H9 (cell line): ENCODE results near the gene SPTY2D1. TPM values are rescaled to one million over a fixed set of nuclear protein-coding genes. Genes with fewer than 3 reads are reported as not detected.

Experiments used
- DNase-seq: peaks from one replicate; pipeline ENCODE4 v3.0.0-alpha.2; 2017
- H2AFZ ChIP-seq: one replicate; pipeline ENCODE4 v1.6.1; 2013; ENCODE audit warnings: mild to moderate bottlenecking, low read length, control low read depth, moderate library complexity
- H2AK5ac ChIP-seq: 2 replicates; pipeline ENCODE4 v1.6.1; 2013; ENCODE audit warnings: low read length, control low read depth, mixed read lengths; ENCODE audit not compliant: insufficient read length
- H2BK120ac ChIP-seq: one replicate; pipeline ENCODE4 v1.6.1; 2013; ENCODE audit warnings: low read depth, mild to moderate bottlenecking, low read length, control low read depth, inconsistent platforms; ENCODE audit not compliant: poor library complexity, severe bottlenecking
- H2BK12ac ChIP-seq: 2 replicates; pipeline ENCODE4 v1.6.1; 2013; ENCODE audit warnings: low read length, control low read depth, mixed read lengths, low read depth; ENCODE audit not compliant: insufficient read length
- H2BK15ac ChIP-seq: 2 replicates; pipeline ENCODE4 v1.6.1; 2013; ENCODE audit warnings: low read depth, low read length, control low read depth
- H2BK20ac ChIP-seq: one replicate; pipeline ENCODE4 v1.6.1; 2013; ENCODE audit warnings: low read depth, mild to moderate bottlenecking, low read length, control low read depth, inconsistent platforms; ENCODE audit not compliant: poor library complexity, severe bottlenecking
- H2BK5ac ChIP-seq: 2 replicates; pipeline ENCODE4 v1.6.1; 2013; ENCODE audit warnings: low read length, control low read depth, mixed read lengths; ENCODE audit not compliant: insufficient read length
- H3K14ac ChIP-seq: 2 replicates; pipeline ENCODE4 v1.6.1; 2013; ENCODE audit warnings: low read length, control low read depth; ENCODE audit not compliant: insufficient read depth
- H3K18ac ChIP-seq: 2 replicates; pipeline ENCODE4 v1.6.1; 2013; ENCODE audit warnings: low read depth, mild to moderate bottlenecking, mixed read lengths, low read length, control low read depth; ENCODE audit not compliant: insufficient read length
- H3K23ac ChIP-seq: 2 replicates; pipeline ENCODE4 v1.6.1; 2013; ENCODE audit warnings: low read length, control low read depth, mixed read lengths, low read depth; ENCODE audit not compliant: insufficient read length
- H3K23me2 ChIP-seq: 2 replicates; pipeline ENCODE4 v1.6.1; 2013; ENCODE audit warnings: low read depth, mild to moderate bottlenecking, mixed read lengths, low read length, control low read depth; ENCODE audit not compliant: insufficient read length, poor library complexity, severe bottlenecking
- H3K27ac ChIP-seq: 2 replicates; pipeline ENCODE4 v1.5.1; 2013; ENCODE audit warnings: low read length, control low read depth, mixed read lengths, low read depth; ENCODE audit not compliant: insufficient read length
- H3K27me3 ChIP-seq: 2 replicates; pipeline ENCODE4 v1.6.1; 2013; ENCODE audit warnings: low read length, control low read depth, inconsistent platforms; ENCODE audit not compliant: insufficient read depth
- H3K4ac ChIP-seq: 2 replicates; pipeline ENCODE4 v1.6.1; 2013; ENCODE audit warnings: low read depth, mild to moderate bottlenecking, control low read depth, inconsistent platforms, low read length, moderate library complexity
- H3K4me1 ChIP-seq: 2 replicates; pipeline ENCODE4 v1.6.1; 2013; ENCODE audit warnings: low read length, control low read depth, inconsistent platforms; ENCODE audit not compliant: insufficient read depth
- H3K4me2 ChIP-seq: 2 replicates; pipeline ENCODE4 v1.6.1; 2013; ENCODE audit warnings: low read length, control low read depth, mixed read lengths; ENCODE audit not compliant: insufficient read length, insufficient read depth
- H3K56ac ChIP-seq: 2 replicates; pipeline ENCODE4 v1.6.1; 2013; ENCODE audit warnings: low read depth, mild to moderate bottlenecking, mixed read lengths, low read length, control low read depth; ENCODE audit not compliant: insufficient read length
- H3K79me1 ChIP-seq: 2 replicates; pipeline ENCODE4 v1.6.1; 2013; ENCODE audit warnings: low read depth, mild to moderate bottlenecking, moderate library complexity, low read length, control low read depth, inconsistent platforms; ENCODE audit not compliant: insufficient read depth, poor library complexity, severe bottlenecking
- H3K79me2 ChIP-seq: 2 replicates; pipeline ENCODE4 v1.6.1; 2013; ENCODE audit warnings: low read length, control low read depth, inconsistent platforms; ENCODE audit not compliant: insufficient read depth
- H3K9ac ChIP-seq: 2 replicates; pipeline ENCODE4 v1.6.1; 2013; ENCODE audit warnings: low read length, control low read depth, mixed read lengths; ENCODE audit not compliant: insufficient read length; ENCODE audit errors: extremely low read depth
- H3K9me3 ChIP-seq: one replicate; pipeline ENCODE4 v1.6.1; 2013; ENCODE audit warnings: low read depth, low read length, inconsistent platforms; ENCODE audit not compliant: control insufficient read depth
- H3T11ph ChIP-seq: one replicate; pipeline ENCODE4 v1.6.1; 2013; ENCODE audit warnings: mild to moderate bottlenecking, low read length, control low read depth, inconsistent platforms
- H4K20me1 ChIP-seq: one replicate; pipeline ENCODE4 v1.6.1; 2013; ENCODE audit not compliant: control insufficient read depth, insufficient read length, insufficient read depth
- H4K5ac ChIP-seq: 2 replicates; pipeline ENCODE4 v1.6.1; 2013; ENCODE audit warnings: low read depth, mild to moderate bottlenecking, mixed read lengths, low read length, control low read depth; ENCODE audit not compliant: insufficient read length
- H4K8ac ChIP-seq: replicated peaks from 2 replicates; pipeline ENCODE4 v1.6.1; 2013; ENCODE audit warnings: low read length, control low read depth, mixed read lengths, low read depth; ENCODE audit not compliant: insufficient read length
- H4K91ac ChIP-seq: 2 replicates; pipeline ENCODE4 v1.6.1; 2013; ENCODE audit warnings: low read depth, mild to moderate bottlenecking, moderate library complexity, mixed read lengths, low read length, control low read depth; ENCODE audit not compliant: insufficient read length
- H3K27ac Mint-ChIP-seq, 3 experiments: 2 replicates in 2 of 3; 3 replicates in 1 of 3; pipeline ENCODE4 v1.8.0; 2020 to 2021; ENCODE audit warnings: mixed read lengths in 3 of 3, mild to moderate bottlenecking in 1 of 3, moderate library complexity in 1 of 3
- H3K27me3 Mint-ChIP-seq: 2 replicates; pipeline ENCODE4 v1.8.0; 2021; ENCODE audit warnings: low read depth, mild to moderate bottlenecking, moderate library complexity, mixed read lengths
- H3K36me3 Mint-ChIP-seq, 3 experiments: 2 replicates in 2 of 3; 3 replicates in 1 of 3; pipeline ENCODE4 v1.8.0; 2020 to 2021; ENCODE audit warnings: low read depth in 3 of 3, mixed read lengths in 3 of 3; ENCODE audit not compliant: insufficient read depth in 1 of 3
- H3K4me1 Mint-ChIP-seq, 2 experiments: 2 replicates each; pipeline ENCODE4 v1.8.0; 2020; ENCODE audit warnings: mixed read lengths in 2 of 2
- H3K4me3 Mint-ChIP-seq, 2 experiments: 2 replicates in 1 of 2; 3 replicates in 1 of 2; pipeline ENCODE4 v1.8.0; 2020 to 2021; ENCODE audit warnings: mild to moderate bottlenecking in 2 of 2, mixed read lengths in 2 of 2, moderate library complexity in 1 of 2
- H3K9me3 Mint-ChIP-seq, 2 experiments: 2 replicates in 1 of 2; 3 replicates in 1 of 2; pipeline ENCODE4 v1.8.0; 2020; ENCODE audit warnings: mild to moderate bottlenecking in 2 of 2, mixed read lengths in 2 of 2, moderate library complexity in 1 of 2
- WGBS: extraction: QIAGEN DNeasy Blood & Tissue Kit; methylation state at CpG from one replicate; pipeline ENCODE4 v1.1.7; 2013; ENCODE audit warnings: missing lambda C conversion rate, low lambda C conversion rate, mixed read lengths; ENCODE audit not compliant: insufficient read length; ENCODE audit errors: extremely low coverage; 5-methylcytosine and 5-hydroxymethylcytosine counted together
- total RNA-seq: library from RNA; stranded (reverse); gene quantifications from 2 replicates; pipeline ENCODE4 v1.2.1, GENCODE V29; 2021
- TF ChIP-seq, protein P1 (sequence below): fragments of 200-600 bp; sonication (generic); conservative IDR thresholded peaks from 3 replicates; pipeline ENCODE4 v1.8.0; 2021; ENCODE audit warnings: antibody characterized with exemption, mild to moderate bottlenecking

Gene SPTY2D1
- total RNA-seq, 1 experiment from 2014 or later, result 15.9 TPM

DNA sequence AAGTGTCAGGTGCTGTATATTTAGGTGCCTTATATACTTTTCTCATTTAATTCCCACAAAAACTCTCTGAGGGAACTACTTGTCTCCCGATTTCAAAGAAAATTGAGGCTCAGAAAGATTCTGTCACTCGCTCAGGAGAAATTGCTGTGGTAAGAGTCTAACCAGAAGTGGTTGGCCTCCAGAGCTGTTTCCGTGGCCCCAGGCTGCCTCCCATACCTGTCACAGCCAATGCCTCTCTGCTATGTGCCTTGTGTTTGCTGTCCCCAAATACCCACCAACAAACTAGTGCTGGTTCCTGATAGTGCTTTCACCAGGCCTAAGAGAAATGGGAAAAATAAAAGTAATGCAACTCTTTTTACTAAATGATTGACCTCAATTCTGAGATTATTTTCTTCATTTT is 43.4 kb upstream of the SPTY2D1 start:
- no peak overlapping the region for H3K23ac ChIP-seq
- H3K9me3 Mint-ChIP-seq, result no peaks in the 10 kb centered on the region
- no peak overlapping the region for H2BK15ac ChIP-seq
- no peaks in the 10 kb centered on the region for H3K79me2 ChIP-seq
- TF ChIP-seq, protein P1, sequence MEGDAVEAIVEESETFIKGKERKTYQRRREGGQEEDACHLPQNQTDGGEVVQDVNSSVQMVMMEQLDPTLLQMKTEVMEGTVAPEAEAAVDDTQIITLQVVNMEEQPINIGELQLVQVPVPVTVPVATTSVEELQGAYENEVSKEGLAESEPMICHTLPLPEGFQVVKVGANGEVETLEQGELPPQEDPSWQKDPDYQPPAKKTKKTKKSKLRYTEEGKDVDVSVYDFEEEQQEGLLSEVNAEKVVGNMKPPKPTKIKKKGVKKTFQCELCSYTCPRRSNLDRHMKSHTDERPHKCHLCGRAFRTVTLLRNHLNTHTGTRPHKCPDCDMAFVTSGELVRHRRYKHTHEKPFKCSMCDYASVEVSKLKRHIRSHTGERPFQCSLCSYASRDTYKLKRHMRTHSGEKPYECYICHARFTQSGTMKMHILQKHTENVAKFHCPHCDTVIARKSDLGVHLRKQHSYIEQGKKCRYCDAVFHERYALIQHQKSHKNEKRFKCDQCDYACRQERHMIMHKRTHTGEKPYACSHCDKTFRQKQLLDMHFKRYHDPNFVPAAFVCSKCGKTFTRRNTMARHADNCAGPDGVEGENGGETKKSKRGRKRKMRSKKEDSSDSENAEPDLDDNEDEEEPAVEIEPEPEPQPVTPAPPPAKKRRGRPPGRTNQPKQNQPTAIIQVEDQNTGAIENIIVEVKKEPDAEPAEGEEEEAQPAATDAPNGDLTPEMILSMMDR, result no peak
- no peak overlapping the region for H2AFZ ChIP-seq
- no peak overlapping the region for H4K8ac ChIP-seq
- H3K36me3 Mint-ChIP-seq, result no peaks in the 10 kb centered on the region
- no peak overlapping the region for H4K5ac ChIP-seq
- no peak overlapping the region for H3K27ac ChIP-seq
- H4K91ac ChIP-seq, result no peak overlapping the region
- no peak overlapping the region for H3K4ac ChIP-seq
- no peaks in the 10 kb centered on the region for H3K9me3 ChIP-seq
- no peak overlapping the region for H3K4me2 ChIP-seq
- H3K23me2 ChIP-seq, result no peaks in the 10 kb centered on the region
- H2BK120ac ChIP-seq, result no peak overlapping the region
- H3K27ac Mint-ChIP-seq, result no peak overlapping the region; a peak in 1 of 7 replicates
- no peaks in the 10 kb centered on the region for H3K4me1 Mint-ChIP-seq
- WGBS, result no CpG with 5 or more reads among the region's 3 CpGs
- H3K9ac ChIP-seq, result no peak overlapping the region
- H3K79me1 ChIP-seq, result no peaks in the 10 kb centered on the region
- no peak overlapping the region for H2BK12ac ChIP-seq
- H4K20me1 ChIP-seq, result no peaks in the 10 kb centered on the region
- DNase-seq, result no peak
- no peak overlapping the region for H2AK5ac ChIP-seq
- H3T11ph ChIP-seq, result no peak overlapping the region
- no peak overlapping the region for H2BK20ac ChIP-seq
- no peak overlapping the region for H3K4me3 Mint-ChIP-seq
- H3K56ac ChIP-seq, result no peak overlapping the region
- no peaks in the 10 kb centered on the region for H3K27me3 ChIP-seq
- no peak overlapping the region for H3K18ac ChIP-seq
- H3K27me3 Mint-ChIP-seq, result no peaks in the 10 kb centered on the region
- no peak overlapping the region for H2BK5ac ChIP-seq
- H3K14ac ChIP-seq, result no peak overlapping the region
- H3K4me1 ChIP-seq, result no peaks in the 10 kb centered on the region; the same call in 1 of the 2 replicates
